Small intestine (tissue), 7 donors: Measurements from ENCODE around the gene SLC30A9. TPM values are rescaled to one million over a fixed set of nuclear protein-coding genes. Genes with fewer than 3 reads are reported as not detected.

Source experiments
- DNase-seq, 2 donors: peaks; one replicate each; pipeline versions ENCODE4 v3.0.0 to v3.0.0-alpha.2; 2013
- FAIRE-seq: peaks from 2 replicates; lab custom pipeline; 2012; peaks lifted over from hg19 to GRCh38; lab: Jason Lieb, UNC
- H3K27ac ChIP-seq, 3 donors: one replicate each; pipeline ENCODE4 v1.5.1; 2013; ENCODE audit warnings: low read length in 2 of 3, mild to moderate bottlenecking in 2 of 3, control low read depth in 1 of 3, inconsistent platforms in 1 of 3, low read depth in 1 of 3, moderate library complexity in 1 of 3
- H3K27me3 ChIP-seq, 3 donors: one replicate each; pipeline ENCODE4 v1.6.1; 2013; ENCODE audit warnings: low read length in 3 of 3, inconsistent platforms in 1 of 3; ENCODE audit not compliant: control insufficient read depth in 3 of 3, insufficient read depth in 3 of 3
- H3K36me3 ChIP-seq, 3 donors: one replicate each; pipeline ENCODE4 v1.6.1; 2013; ENCODE audit warnings: low read length in 3 of 3, inconsistent platforms in 1 of 3, low read depth in 1 of 3, mild to moderate bottlenecking in 1 of 3, moderate library complexity in 1 of 3; ENCODE audit not compliant: control insufficient read depth in 3 of 3, insufficient read depth in 2 of 3
- H3K4me1 ChIP-seq, 3 donors: one replicate each; pipeline ENCODE4 v1.6.1; 2013; ENCODE audit warnings: low read length in 2 of 3, inconsistent platforms in 1 of 3, low read depth in 1 of 3, mild to moderate bottlenecking in 1 of 3, moderate library complexity in 1 of 3; ENCODE audit not compliant: control insufficient read depth in 3 of 3, insufficient read depth in 2 of 3
- H3K4me3 ChIP-seq, 3 donors: one replicate each; pipeline ENCODE4 v1.5.1; 2013; ENCODE audit warnings: low read length in 3 of 3, control low read depth in 1 of 3, inconsistent platforms in 1 of 3, low read depth in 1 of 3, mild to moderate bottlenecking in 1 of 3, moderate library complexity in 1 of 3
- H3K9me3 ChIP-seq, 2 donors: one replicate each; pipeline ENCODE4 v1.6.1; 2013; ENCODE audit warnings: low read depth in 1 of 2, low read length in 1 of 2; ENCODE audit not compliant: control insufficient read depth in 2 of 2, insufficient read depth in 1 of 2
- WGBS, 3 donors: extraction: QIAGEN DNeasy Blood & Tissue Kit; methylation state at CpG; one replicate each; pipeline ENCODE4 v1.1.7; 2013; 5-methylcytosine and 5-hydroxymethylcytosine counted together
- polyA plus RNA-seq, 4 donors: library from polyadenylated mRNA; stranded (reverse) in 3 of 4; unstranded in 1 of 4; fragments of 200-250 nt in 3 of 4; fragments of 120-200 nt in 1 of 4; gene quantifications; one replicate each; pipeline versions ENCODE4 v1.2.1 to v1.2.3, GENCODE V29; 2013
- donor health status: healthy with polysubstance abuse.
- donor health status: control.
- donor health status: control.
- donor health status: Bipolar disorder and iron deficiency.
- donor health status: healthy.

SLC30A9 gene
- polyA plus RNA-seq, 4 donors = 15.1 to 64.4 (median 25.7) TPM

DNA sequence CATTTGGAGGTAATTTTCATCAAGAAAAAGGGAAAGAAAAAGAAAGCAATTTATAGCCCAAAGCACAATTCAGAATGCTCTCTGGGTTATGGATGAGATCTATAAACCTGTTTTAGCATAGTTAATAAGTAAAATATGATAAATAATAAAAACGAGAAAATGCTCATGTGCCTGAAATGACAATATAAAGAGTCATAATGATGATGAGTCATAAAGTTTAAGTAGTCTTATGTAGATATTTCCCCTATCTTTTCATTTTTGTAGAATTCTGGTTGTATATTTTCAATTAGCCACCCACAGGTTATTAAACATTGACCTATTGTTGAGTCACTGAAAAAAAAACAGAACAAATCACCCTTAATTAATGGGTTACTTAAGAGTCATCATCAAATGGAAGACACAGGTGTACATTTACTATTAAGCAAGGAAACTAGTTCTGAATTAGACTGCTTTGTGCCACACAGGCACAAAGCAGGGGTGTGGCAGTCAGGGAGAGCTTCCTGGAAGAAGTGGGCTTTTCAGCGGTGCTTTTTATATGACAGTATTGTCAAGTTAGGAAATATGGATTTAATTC lies 132.8 kb downstream of the SLC30A9 start:
- H3K9me3 ChIP-seq = no peaks in the 10 kb centered on the region
- DNase-seq (no peak), FAIRE-seq (no peak)
- no peaks in the 10 kb centered on the region for H3K36me3 ChIP-seq
- H3K27ac ChIP-seq = no peak overlapping the region
- WGBS, 3 donors = 52 to 76% (median 61%) methylated on average over 2 of the region's 2 CpGs
- H3K27me3 ChIP-seq = peaks cover 0 to 7% (median 0%) of the 10 kb centered on the region in 3 donors
- H3K4me1 ChIP-seq = no peaks in the 10 kb centered on the region
- H3K4me3 ChIP-seq = no peak overlapping the region

- Histone ChIP-seq H3K27ac (no peak overlapping the region), H3K4me3 (no peak overlapping the region), H3K36me3 (no peaks in the 10 kb centered on the region), H3K9me3 (no peaks in the 10 kb centered on the region), H3K4me1 (no peaks in the 10 kb centered on the region), H3K27me3 (no peaks in the 10 kb centered on the region)
- DNase-seq (no peak), FAIRE-seq (no peak)
- WGBS, 3 donors = 87 to 90% (median 87%) methylated on average over 7 of the region's 7 CpGs
Observed at GRCh38 chr4:42132099-42132498, 141.8 kb downstream of the SLC30A9 start.

GRCh38 chr4:42133006-42133405 lies 142.7 kb downstream of the SLC30A9 start:
- H3K27me3 ChIP-seq = no peaks in the 10 kb centered on the region
- WGBS, 3 donors = 41 to 67% (median 60%) methylated on average over 1 of the region's 1 CpG
- no peak overlapping the region for H3K4me3 ChIP-seq
- H3K36me3 ChIP-seq = no peaks in the 10 kb centered on the region
- H3K4me1 ChIP-seq = no peaks in the 10 kb centered on the region
- H3K9me3 ChIP-seq = no peaks in the 10 kb centered on the region
- DNase-seq = no peak
- no peak for FAIRE-seq
- H3K27ac ChIP-seq = no peak overlapping the region

DNA sequence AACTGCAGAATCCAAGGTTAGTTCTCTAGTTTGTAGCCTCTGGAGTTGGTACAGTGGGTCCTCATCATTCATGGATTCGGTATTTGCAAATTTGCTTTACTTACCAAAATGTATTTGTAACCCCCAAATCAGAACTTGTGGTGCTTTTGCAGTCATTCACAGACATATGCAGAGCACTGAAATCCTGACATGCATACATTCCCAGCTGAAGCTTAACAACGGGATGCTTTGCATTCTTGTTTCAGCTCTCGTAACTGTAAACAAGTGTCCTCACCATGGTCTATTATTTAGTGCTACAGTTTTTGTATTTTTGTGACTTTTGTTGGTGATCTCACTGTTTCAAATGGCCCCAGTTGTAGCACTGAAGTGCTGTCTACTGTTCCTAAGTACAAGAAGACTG lies 146.0 kb downstream of the SLC30A9 start:
- WGBS, 3 donors = 69 to 78% (median 74%) methylated on average over 3 of the region's 3 CpGs
- no peaks in the 10 kb centered on the region for H3K9me3 ChIP-seq
- H3K4me1 ChIP-seq = no peaks in the 10 kb centered on the region
- DNase-seq (no peak), FAIRE-seq (no peak)
- peaks cover 0 to 2% (median 0%) of the 10 kb centered on the region in 3 donors for H3K36me3 ChIP-seq
- no peak overlapping the region for H3K27ac ChIP-seq
- no peak overlapping the region for H3K4me3 ChIP-seq
- no peaks in the 10 kb centered on the region for H3K27me3 ChIP-seq

Other genes with a start within 250 kb of the SLC30A9 start
- 1 to 10 TPM in 2 of 4 donors, not detected in 2; 1.4 to 7.4 TPM for gene PHOX2B, start 241.8 kb upstream of the SLC30A9 start, polyA plus RNA-seq
- gene TMEM33, start 55.1 kb upstream of the SLC30A9 start, polyA plus RNA-seq = 10 to 100 TPM in 2 of 4 donors, 1 to 10 TPM in 2; 6.2 to 41.3 (median 14.4) TPM
- under 1 TPM in 3 of 4 donors, not detected in 1; 0.06 to 0.24 (median 0.22) TPM for gene DCAF4L1, start 8.8 kb upstream of the SLC30A9 start, polyA plus RNA-seq
- gene BEND4, start 162.1 kb downstream of the SLC30A9 start, polyA plus RNA-seq = 1 to 10 TPM in 1 of 4 donors, under 1 TPM in 1, not detected in 2; 0.10 to 1.8 TPM